Lower leg skin (tissue), 3 donors: ENCODE data around the gene P4HA2.

Experiments used
- POLR2A ChIP-seq, 2 donors: fragments of 450-650 bp; IDR thresholded peaks; one replicate each; pipeline ENCODE4 v1.6.1; 2016 to 2017; ENCODE audit warnings: antibody characterized with exemption in 2 of 2, mild to moderate bottlenecking in 1 of 2, moderate library complexity in 1 of 2
- TF ChIP-seq, protein P1 (sequence below), 3 donors: fragments of 450-650 bp; IDR thresholded peaks; one replicate each; pipeline ENCODE4 v1.5.1; 2016; ENCODE audit warnings: antibody characterized with exemption in 3 of 3, mild to moderate bottlenecking in 3 of 3, moderate library complexity in 2 of 3

DNA sequence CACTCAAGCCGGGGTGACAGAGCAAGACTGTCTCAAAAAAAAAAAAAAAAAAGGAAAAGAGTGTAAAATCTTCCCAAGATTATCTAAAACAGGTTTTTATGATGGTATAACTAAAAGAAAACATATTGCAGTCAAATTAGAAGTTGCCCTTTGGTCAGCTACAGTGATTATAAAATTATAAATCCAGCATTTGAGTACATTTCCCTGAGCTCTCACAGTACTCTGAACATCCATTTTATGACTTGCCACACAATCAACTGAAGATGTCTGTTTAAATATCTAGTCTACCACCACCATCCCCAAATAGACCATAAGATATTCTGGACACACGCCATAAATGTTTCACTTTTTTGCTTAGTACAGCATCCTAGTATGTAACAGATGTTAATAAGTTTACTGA lies 77.1 kb downstream of the P4HA2 start:
- TF ChIP-seq, protein P1, sequence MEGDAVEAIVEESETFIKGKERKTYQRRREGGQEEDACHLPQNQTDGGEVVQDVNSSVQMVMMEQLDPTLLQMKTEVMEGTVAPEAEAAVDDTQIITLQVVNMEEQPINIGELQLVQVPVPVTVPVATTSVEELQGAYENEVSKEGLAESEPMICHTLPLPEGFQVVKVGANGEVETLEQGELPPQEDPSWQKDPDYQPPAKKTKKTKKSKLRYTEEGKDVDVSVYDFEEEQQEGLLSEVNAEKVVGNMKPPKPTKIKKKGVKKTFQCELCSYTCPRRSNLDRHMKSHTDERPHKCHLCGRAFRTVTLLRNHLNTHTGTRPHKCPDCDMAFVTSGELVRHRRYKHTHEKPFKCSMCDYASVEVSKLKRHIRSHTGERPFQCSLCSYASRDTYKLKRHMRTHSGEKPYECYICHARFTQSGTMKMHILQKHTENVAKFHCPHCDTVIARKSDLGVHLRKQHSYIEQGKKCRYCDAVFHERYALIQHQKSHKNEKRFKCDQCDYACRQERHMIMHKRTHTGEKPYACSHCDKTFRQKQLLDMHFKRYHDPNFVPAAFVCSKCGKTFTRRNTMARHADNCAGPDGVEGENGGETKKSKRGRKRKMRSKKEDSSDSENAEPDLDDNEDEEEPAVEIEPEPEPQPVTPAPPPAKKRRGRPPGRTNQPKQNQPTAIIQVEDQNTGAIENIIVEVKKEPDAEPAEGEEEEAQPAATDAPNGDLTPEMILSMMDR (IDR thresholded peaks at IDR 0.05): no peak
- TF ChIP-seq POLR2A (IDR thresholded peaks at IDR 0.05): no peak
